Activated CD4-positive, alpha-beta T cell treated with anti-CD3 and anti-CD28 coated beads, Interleukin-2, amount 50 U/mL, for 4 hours (primary cell): ENCODE data around the gene TEX12.

Experiments
- DNase-seq, 2 experiments: peaks; one replicate each; pipeline ENCODE4 v3.0.0-alpha.2; 2020

The TEX12 gene

DNA sequence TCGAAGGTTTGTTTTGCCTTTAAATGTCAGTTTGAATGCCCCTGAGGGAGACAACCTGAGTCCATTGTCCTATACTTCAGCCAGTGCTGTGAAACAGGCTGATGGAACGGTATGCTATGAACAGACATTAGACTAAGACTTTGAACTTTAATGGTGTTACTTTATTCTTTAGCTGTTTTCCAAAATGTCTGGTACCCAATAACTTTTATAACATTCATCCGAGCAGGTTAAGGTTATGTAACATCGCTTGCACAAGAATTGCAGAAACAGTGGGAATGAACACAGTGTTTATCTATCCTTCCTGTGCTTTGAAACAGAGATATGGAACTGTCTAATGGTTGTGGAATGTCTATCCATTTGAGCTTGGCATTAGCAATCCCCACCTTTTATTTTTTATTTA, 46.6 kb downstream of the TEX12 start:
- no peak for DNase-seq

DNA sequence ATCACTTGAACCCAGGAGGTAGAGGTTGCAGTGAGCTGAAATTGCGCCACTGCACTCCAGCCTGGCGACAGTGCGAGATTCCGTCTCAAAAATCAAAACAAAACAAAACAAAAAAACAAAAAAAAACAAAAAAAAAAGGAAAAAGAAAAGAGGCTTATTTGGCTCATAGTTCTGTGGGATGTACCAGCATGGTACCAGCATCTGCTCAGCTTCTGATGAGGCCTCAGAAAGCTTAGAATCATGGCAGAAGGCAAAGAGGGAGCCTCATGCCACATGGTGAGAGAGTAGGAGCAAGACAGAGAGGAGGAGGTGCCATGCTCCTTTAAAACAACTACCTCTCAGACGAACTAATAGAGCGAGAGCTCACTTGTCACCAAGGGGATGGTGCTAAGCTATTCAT, 48.4 kb downstream of the TEX12 start:
- DNase-seq: no peak

DNA sequence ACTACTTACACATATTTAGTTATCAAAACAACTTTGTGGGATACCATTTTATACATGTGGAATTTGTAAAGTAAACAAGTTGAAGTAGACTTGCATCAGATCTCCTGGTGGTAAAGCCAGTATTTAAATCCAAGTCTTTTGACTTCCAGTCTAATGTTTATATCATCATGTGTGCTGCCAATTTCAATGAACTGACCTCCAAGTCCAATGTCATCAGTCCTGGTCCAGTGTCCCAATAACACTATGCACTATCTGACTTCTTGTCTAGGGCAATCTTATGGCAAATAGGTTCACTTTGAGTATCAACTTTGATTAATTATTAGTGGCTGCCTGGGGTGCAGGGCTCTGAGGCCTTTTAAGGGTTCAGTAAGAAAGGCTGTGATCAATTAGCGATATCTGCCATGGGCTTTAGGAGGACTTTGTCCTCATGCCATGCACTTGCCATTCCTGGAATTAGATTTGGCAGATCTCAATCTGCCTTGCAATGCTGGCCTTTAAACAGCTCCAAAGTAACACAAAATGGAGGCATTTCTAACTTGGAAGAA, 49.5 kb downstream of the TEX12 start:
- no peak for DNase-seq

DNA sequence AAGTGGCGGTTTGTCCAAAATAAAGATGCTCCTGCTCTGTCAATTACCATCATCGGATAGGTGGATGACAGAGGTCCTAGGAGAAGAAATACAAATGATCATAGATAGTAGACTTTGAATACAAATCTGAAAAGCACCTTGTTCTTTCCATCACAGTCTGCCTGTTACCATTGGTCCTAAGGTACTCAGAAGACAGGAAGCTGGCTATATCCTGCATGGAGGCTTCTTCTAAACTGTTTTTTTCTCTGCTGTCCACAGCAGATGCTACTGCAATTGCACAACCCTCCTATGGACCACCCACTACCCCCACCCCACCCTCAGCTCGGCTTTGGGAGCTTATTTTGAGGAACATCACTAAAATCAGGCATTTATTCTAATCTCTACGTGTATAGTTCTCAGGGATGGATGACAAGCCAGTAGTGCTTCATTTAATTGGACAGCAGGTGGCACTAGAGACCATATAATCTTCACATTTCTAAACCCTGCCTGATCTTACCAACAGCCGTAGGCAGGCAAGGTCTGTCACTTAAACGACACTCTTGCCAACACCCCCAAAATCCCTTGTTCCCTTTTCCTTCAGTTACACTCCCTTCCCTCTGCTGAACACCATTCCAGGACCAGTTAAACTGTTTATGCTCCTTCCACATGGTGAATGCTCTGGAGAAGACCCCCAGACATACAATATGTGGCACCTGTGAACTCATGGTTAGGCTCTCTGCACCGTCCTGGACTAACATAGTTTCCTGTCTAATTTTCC, 52.5 kb downstream of the TEX12 start:
- peak; percentile 6 to 24 for DNase-seq

DNA sequence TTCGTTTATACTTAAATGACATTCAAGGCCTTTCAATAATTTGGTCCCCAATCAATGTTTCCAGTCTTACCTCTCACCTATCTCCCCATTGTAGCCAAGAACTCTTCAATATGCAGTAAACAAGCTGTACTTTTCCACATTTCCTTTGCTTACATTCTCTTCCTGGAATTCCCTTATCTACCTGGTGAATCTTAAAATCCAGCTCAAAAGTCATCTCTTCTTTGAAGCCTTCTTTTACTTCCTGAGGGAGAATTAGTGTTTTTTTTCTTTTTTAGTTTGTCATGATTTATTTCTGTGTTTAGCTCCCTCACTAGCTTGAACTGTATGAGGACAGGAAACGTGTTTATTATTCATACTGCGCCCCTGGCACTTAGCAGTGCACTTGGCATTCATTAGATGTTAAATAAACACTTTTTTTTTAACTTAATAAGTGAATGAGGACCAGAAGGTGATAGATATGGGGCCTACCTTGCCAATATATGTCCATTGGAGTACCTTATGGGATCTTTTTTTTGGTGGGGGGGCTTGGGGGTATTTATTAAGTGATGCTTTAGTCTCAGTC, 54.2 kb downstream of the TEX12 start:
- no peak for DNase-seq
